HG03280 (cell line): Measurements from ENCODE around the gene RALY.
A peak's percentile ranks its signal among the peaks of the same experiment; 100 is the strongest.

Source experiments
- ATAC-seq: cut with Tn5 transposase; IDR thresholded peaks from one replicate; pipeline ENCODE4 v1.9.1; 2021; ENCODE audit warnings: mild to moderate bottlenecking, moderate library complexity; ENCODE audit not compliant: unreplicated experiment

Gene RALY

DNA sequence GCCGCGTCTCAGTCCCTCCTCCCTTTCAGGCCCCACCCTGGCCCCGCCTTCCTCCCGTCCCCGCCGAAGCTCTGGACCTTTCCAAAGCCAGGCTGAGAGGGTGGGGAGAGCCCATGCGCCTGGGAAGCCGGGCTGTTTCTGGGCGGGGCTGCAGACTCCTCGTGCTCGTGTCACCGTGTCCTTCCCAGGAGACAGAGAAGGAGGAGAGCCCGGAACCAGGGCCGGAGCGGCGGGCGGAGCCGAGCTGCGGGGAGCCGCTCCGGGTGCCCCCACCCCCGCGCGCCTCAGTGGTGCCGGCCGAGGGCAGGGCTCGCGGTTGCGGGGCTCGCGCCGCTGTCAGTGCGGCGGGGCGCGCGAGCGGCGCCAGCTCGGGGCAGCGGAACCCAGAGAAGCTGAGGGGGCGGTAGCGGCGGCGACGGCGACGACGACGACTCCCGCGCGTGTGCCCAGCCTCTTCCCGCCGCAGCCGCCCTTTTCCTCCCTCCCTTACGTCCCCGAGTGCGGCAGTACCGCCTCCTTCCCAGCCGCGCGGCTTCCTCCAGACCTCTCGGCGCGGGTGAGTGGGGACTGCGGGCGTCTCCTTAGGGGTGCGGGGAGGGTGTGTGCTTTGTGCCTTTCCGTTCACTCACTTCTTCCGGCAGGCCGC lies at the start of gene RALY:
RALY (plus strand) TSS at position 336 of the 646 bp plus-strand sequence. CDS start 78,164 bp downstream, outside the sequence.
- ATAC-seq = peak; percentile 57

DNA sequence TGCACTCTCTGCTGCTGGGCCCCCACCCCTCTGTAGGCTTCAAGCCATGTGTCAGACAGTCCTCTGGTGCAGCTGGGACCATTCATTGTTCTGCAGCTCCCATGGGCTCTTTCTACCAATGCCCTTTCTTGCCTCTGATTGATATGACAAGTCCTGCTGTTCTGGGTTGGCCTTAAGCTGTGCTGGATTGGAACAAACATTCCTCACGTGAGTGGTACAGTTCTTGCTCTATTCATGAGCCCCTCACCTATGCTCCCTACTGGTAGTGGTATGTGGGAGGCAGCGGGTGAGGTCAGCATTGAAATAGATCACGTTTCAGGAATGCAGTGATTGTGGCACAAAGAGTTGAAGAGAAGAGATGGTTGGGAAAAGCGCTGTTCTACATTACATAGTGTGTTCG lies 48.8 kb upstream of the RALY start:
- ATAC-seq = no peak

DNA sequence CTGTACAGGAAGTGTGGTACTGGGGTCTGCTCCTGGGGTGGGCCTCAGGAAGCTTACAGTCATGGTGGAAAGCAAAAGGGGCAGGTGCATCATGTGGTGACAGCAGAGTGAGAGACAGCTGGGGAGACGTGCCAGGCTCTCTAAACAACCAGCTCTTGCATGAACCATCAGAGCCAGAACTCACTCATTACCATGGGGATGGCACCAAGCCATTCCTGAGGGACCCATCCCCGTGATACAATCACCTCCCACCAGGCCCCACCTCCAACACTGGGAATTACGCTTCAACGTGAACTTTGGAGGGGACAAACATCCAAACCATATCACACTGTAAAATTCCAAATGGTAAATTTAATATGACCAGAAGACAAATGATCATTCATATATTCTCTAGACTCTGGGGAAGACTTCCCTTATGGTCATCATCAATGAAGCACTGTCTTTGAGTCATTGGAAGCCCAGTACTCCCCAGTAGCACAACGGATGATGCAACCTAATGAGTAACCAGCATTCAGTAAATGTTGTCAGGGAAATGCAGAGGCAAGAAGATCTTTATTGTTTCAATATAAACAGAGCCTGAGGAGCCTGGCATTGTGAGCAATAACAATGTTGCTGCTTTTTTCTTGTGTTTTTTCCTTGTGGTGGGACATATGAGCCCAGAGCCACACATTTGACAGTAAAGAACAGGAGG lies 48.2 kb upstream of the RALY start:
- no peak for ATAC-seq

DNA sequence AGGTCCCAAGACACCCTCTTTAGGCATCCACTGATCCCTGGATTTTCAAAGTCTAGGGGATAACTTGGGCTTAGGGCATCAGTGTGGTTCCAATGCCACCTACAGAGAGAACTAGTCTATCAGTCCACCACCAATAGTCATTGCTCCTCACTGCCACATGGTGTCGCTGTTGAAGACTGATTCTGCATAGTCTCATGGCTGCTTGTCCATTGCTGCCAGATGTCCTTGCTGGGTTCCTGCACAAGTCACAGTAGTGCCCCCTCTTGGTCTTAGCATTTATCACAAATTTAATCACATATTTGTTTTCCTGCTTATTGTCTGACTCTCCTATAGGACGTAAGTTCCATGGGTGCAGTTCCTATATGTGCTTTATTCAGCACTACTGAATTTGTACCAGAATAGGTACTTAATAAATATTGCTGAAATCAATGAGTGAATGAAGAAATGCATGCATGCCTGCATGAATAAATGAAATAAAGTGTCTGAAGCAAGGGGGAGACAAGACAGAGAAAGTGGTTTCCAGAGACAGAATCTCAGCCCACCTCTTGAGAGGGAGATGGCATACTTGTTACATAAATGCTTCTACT lies 45.9 kb upstream of the RALY start:
- no peak for ATAC-seq

DNA sequence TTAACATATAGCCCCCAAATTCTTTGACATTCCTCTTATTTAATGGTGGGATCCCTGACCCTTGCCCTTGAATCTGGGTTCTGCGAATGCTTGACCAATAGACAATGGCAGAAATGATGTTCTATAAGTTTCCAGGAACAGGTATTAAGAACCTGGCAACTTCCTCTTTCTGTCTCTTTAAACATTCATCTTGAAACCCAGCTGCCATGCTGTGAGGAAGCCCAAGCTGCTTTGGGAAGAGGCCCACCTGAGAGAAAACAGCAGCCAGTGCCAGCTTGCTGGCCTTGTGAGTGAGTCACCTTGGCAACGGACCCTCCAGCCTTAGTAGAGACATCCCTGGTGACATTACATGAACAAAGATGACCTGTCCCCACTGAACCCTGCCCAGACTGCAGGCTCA lies 45.2 kb upstream of the RALY start:
- no peak for ATAC-seq

DNA sequence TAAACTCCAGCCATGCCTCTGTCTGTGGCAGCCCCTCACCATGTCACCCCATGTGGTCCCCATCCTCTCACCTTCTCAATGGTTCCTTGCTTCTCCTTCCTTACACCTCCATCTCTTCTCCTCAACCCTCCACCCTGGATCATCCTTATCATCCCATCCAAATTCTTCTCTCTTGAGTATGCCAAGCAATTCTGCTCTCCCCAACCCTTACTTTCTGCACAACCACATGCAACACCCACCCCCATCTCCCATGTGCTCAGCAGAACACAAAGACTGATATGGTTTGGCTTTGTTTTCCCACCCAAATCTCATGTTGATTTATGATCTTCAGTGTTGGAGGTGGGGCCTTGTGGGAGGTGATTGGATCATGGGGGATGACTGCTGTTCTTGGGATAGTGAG lies 42.5 kb upstream of the RALY start:
- ATAC-seq = no peak

DNA sequence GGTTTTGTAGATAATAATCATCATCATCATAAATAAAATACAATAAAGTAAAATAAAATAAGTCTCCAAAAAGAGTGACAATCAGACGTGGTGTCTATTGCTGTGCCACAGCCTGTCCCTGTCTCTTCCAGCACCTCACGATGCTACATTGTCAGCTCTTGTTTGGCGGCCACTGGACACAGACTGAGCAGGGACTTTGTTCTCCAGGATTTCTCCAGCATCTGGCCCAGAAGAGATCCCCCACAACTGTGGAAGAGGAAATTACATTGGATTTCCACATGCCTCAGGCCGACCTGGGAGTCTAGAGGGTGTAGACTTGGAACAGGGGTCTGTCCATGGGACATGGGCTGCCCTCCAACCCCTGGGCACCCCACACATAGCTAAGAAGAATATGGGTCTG lies 39.2 kb upstream of the RALY start:
- no peak for ATAC-seq

DNA sequence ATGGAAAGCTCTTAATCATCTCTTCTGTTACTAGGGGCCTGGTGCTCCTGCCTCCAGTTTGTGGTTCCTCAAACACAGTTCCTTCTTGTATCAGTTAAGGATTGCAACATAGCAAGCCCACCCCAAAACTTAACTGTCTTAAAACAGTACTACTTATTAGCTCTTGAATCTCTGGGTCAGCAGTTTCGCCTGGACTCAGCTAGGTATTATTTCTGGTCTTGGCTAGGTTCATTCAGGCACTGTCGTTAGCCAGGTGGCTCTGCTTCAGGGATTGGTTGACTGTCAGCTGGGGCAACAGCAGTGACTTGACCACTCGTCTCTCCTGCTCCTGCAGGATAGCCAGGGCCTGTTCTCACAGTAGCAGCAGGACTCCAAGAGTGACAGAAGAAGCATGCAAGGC lies 30.0 kb upstream of the RALY start:
- ATAC-seq = no peak

DNA sequence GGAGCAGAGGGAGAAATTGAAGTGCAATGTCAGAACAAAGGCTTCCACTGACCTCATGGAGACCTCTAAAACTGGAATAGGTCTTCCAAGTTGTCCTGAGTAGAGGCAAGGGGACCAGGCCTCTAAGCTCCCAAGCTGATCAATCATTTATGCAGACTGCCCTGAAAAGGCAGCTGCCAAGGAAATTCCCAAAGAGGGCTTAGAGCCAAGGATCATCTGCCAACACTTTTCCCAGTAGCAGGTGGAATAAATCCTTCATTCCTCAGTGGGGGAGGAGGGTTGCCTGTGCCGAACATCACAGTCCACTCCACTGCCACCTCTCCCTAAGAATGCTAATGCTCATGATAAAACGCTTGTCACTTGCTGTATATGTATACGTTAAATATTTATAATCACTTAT lies 29.3 kb upstream of the RALY start:
- ATAC-seq = no peak

DNA sequence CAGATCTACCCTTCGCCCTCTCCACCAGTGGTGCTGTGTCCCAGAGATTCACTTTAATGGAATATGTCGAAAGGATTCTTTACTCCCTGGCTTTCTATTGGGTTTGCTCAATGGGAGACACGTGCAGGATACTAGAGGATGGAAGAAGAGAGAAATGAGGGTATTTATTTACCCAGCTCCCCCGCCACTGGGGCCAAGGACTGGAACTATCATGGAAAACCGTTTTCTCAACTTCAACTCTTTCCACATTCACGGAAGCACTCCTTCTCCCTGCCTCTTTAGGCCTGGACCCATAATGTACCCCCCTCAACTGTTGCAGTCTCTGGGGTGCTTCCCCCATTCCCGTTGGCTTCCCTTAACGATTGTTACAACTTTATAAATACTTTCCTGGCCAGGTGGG lies 26.6 kb upstream of the RALY start:
- ATAC-seq = no peak

DNA sequence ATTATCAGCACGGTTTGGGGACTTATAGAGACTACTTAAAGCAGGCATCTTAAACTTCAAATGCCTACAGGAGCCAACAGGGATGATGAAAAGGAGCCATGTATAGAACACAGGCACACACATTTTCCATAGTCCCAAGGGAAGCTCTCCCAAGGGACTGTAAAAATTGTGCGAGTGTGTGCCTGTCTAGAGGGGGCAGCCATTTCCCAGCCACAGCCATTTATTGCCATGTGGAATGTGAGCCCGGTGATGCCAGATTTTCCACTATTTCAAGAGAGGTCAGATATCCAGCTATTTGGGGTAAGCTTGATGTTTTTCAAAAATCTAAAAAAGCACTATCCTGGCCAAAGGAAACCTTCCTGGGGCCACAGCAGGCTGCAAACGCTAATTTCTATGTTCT lies 24.1 kb upstream of the RALY start:
- no peak for ATAC-seq

DNA sequence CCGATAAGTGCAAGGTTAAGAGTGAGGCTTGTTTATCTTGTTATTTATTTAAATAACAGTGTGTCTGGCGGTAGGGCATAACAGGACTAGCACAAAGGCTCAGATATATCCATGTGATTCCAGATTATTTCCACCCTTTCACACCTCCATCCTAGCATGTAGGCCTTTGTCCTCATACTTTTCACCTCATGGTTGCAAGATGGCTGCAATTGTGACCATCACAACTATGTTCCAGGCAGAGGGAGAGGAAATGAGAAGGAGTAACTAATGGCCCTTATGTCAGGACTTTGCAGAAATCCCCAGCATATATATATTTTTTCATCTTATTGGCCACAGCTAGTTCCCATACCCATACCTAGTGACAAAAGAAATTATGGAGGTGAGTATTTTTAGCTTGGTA lies 23.5 kb upstream of the RALY start:
- no peak for ATAC-seq

DNA sequence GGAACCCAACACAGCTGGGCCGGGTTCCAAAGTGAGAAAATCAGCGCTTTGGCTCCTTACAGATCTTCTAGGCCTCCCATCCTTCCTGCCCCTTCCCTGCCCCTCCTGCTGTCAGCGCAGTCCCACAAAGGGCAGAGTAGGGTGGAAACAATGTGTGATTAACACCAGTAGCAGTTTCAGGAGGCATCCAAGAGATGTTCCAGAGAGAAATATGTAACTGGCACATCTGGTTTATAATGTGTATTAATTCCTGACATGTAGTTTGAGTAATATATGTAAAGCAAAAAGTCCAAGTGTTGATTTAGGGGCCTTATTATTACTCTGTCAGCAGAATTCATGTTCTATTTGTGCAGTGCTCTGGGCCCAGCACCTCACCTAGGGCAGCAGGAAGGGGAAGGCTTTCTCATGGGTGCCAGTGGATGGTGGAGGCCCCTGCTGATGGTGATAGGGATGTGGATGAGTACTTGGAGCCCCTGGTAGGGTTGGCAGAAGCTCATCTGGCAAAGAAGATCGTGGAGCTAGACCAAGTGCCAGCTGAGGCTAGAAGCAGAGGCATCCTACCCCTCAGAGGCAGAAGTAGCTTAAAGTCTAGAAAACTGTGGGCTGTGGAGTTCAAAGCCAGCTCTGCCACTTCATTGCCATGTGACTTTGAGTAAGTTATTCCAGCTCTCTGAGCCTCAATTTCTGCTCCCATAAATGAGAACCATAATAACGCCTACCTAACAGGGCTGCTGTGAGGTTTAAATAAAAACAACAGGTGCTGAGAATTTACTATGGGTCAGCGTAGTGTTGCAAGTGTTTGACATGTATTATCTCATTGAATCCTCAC lies 22.4 kb upstream of the RALY start:
- no peak for ATAC-seq

DNA sequence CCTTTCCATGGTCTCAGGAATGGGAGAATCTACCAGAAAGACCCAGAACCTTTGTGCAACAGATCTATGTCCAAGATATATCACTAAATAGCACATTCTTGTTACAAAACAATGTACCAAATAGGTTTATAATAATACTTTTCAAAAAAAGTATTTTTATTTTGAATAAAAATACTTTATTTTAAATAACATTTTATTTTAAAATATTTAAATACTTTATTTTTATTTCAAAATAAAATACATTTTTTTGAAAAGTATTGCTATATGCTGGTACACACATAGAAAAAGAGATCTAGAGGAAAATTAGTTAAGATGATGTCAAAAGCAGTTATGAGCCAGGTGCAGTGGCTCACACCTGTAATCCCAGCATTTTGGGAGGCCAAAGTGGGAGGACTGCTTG lies 16.8 kb upstream of the RALY start:
- no peak for ATAC-seq

DNA sequence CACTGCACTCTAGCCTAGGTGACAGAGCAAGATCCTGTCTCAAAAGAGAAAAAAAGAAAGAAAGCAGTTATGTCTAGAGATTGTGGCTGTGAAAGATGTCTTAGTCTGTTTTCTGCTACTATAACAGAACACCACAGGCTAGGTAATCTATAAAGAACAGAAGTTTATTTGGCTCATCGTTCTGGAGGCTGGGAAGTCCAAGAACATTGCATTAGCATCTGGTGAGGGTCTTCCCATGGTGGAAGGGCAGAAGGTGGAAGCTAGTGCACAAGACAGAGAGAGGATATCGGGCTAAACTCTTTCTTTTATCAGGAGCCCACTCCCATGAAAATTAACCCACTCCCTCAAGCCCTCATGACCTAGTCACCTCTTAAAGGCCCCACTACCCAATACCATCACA lies 16.2 kb upstream of the RALY start:
- ATAC-seq = no peak

DNA sequence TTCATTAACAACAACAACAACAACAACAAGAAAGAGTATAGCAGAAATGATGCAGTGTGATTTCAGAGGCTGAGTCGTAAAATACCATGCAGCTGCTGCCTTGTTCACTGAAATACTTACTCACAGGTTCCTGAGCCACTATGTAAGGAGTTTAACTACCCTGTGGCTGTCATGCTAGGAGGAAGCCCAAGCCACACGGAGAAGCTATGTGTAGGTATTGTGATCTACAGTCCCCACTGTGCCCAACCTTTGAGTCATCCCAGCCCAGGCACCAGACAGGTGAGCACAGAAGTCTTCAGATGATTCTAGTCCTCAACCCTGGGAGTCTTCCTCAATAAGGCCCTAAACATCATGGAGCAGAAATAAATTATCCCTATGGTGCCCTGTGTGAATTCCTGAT lies 14.6 kb upstream of the RALY start:
- no peak for ATAC-seq

DNA sequence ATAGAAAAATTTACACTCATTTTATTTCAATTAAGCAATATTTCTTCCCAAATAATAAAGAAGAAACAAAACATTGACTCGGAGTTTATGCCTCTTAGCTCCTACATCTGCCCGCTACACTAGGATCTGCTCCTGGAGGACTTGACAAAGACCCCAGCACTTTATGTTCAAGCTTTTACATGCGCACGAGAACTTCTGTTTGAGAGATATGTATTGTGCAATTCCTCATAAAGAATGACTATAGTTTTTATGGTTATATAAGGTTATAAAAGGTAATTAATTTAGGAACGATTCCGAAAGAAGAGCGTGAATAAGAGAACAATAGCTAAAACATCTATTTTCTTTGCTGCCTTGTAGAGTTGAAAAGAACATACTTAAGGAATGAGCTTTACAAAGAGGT lies 12.4 kb upstream of the RALY start:
- ATAC-seq = no peak

DNA sequence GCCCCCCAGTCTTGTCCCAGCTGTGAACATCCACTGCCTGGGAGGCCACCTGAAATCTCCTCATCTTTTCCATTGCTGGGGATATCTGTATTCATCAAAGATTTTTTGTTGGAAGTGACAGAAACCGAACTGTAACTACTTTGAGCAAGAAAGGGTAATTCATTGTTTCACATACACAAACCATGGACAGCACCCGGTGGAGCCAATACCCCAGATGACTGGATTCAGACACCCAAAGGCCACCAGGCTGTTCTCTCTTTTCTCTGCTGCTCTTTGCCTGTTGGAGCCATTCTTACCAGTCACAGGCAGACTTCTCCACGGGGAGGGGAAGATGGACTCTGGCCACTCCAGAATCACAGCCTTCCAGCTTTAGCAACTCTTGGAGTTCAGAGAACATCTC lies 11.7 kb upstream of the RALY start:
- no peak for ATAC-seq

DNA sequence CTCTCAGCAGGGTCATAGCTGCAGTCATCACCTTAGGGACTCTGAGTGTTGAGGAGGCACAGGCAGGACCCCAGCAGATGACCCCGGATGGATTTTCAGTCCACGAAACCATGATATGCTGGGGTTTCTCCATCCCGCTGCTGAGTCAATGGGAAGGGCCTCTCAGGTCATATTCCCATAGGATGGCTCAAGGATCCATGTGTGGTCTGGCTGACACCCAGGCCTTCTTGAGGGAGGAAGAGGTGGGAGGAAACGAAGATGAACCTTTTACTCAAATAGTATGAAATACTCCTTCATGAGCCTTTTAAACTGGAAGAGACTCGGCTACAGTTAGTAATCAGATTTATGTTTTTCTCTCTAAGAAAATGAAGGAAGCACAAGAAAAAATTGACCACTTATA lies 10.3 kb upstream of the RALY start:
- ATAC-seq = no peak

DNA sequence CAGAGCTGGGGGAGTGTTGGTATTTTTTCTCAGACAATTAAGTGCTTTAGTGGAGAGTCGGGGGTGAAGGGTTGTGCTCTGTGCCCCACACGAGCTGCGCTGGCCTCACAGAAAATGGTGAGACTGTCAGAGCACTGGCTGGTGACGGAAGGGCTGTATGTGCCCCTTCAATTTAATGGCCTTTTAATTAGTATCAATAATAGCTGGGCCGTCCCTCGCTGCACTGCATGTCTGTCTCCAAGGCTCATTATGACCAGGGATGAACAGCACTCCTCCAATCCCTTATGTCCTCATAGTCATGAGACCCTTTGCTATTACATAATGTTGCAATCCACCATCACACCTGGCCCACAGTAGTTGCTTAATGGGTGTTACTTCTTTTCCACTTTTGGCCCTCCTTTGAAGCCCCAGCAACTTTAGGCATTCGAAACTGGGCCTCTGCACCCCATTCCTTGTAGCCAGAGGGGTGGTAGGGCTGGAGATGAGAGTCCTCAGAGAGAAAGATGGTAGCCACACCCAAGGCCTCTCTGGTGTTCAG lies 9.5 kb upstream of the RALY start:
- ATAC-seq = no peak

DNA sequence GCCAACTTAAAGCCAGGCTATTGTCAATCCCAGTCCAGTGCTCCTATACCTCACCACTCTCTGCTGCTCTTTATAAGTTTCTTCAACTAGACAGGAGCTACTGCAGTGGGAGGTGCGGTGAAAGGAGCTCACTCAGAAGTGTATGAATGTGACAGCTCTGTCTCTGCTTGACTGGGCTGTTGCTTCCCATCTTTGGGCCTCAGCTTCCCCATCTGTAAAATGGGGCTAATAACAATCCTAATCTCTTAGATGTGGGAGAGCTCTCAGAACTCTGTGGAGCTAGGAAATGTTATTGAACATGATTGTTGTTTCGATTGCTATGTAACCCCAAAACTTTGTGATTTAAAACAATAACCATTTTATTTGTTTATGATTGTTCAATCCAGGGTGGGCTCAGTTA lies 8.4 kb upstream of the RALY start:
- ATAC-seq = no peak
